Measurements from ENCODE around the gene SLC2A13. TPM values are rescaled to one million over a fixed set of nuclear protein-coding genes. Genes with fewer than 3 reads are reported as not detected.
"Not testable (repeated sequence)": the region's sequence is repeated elsewhere in the genome, so short reads cannot be mapped to it uniquely, and the experiment has no call there.

The SLC2A13 gene
- total RNA-seq, 1 donor from 2014 or later: 17.4 TPM

DNA sequence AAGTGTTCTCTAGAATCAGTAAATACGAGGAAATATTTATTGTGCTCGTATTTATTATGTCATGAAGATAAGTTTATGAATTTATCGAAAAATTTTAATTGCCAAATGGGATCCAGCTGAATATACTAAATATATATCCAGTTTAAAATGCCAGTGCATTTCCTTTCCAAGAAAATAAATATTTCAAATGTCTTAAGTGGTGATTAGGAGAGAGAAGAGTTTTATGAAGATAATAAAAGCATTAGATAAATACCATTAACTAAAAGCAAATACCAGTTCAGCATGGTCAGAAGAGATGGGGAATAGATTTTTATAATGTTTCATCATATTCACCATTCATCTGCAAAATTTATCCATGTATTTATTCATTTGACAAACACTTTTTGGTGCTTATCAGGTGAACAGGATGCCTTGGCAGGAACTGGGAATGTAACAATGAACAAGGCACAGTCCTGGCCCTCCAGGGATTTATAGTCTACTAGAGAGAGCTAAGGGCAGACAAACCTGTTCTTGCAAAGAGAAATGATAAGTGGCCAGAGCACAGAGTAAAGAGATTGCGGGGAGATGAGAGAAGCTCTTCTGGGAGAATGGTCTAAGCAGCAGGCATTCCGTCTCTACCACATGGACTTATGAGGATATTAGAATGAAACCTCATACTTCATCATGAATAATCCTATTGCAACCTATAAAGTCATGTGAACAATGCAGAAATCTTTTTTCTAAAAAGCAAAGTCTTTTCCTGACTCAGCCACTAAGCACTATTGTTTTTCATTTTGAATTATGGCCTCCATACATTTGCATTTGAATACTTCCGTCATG, 342.6 kb downstream of the SLC2A13 start:
- Histone ChIP-seq H3K27ac (no peak overlapping the region), H3K4me3 (no peak overlapping the region), H3K9me3 (no peaks in the 10 kb centered on the region), H3K4me1 (no peaks in the 10 kb centered on the region), H3K36me3 (no peaks in the 10 kb centered on the region), H3K27me3 (no peaks in the 10 kb centered on the region)
- intact Hi-C loops (cut with DNase I): no loop called here
- TF ChIP-seq POLR2AphosphoS5 (IDR thresholded peaks at IDR 0.05; ENCODE audit: insufficient read depth in 1 of 2, low read depth in 1 of 2) (no peak), POLR2A (IDR thresholded peaks at IDR 0.05) (no peak), CTCF (IDR thresholded peaks at IDR 0.05) (no peak)
- DNase-seq (ENCODE audit: extremely low spot score in 2 of 2): no peak

DNA sequence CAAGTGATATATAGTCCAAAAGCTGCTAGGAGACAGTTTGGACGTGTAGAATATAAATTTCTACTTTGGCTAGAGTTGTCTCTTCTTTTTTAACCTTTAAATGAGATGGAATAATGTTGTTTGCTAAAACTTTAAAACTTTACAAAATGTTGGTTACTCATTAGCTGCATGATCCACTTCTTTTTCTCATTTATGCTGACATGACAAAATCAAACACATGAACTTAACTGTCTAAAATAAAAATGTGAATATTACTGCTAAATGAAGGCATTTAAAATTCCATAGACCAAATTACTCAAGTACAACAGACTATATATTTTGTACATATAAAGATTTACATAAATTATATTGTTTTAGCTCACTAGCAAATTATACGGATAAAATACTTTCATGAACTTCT, 350.4 kb downstream of the SLC2A13 start:
- Histone ChIP-seq H3K27me3 (no peaks in the 10 kb centered on the region), H3K27ac (no peak overlapping the region), H3K4me3 (no peak overlapping the region), H3K4me1 (peaks cover 4% of the 10 kb centered on the region), H3K9me3 (no peaks in the 10 kb centered on the region), H3K36me3 (no peaks in the 10 kb centered on the region)
- intact Hi-C loops (cut with DNase I): no loop called here
- no peak for TF ChIP-seq POLR2AphosphoS5 (IDR thresholded peaks at IDR 0.05; ENCODE audit: insufficient read depth in 1 of 2, low read depth in 1 of 2)
- no peak for TF ChIP-seq POLR2A (IDR thresholded peaks at IDR 0.05)
- no peak for TF ChIP-seq CTCF (IDR thresholded peaks at IDR 0.05)
- no peak for DNase-seq (ENCODE audit: extremely low spot score in 2 of 2)

DNA sequence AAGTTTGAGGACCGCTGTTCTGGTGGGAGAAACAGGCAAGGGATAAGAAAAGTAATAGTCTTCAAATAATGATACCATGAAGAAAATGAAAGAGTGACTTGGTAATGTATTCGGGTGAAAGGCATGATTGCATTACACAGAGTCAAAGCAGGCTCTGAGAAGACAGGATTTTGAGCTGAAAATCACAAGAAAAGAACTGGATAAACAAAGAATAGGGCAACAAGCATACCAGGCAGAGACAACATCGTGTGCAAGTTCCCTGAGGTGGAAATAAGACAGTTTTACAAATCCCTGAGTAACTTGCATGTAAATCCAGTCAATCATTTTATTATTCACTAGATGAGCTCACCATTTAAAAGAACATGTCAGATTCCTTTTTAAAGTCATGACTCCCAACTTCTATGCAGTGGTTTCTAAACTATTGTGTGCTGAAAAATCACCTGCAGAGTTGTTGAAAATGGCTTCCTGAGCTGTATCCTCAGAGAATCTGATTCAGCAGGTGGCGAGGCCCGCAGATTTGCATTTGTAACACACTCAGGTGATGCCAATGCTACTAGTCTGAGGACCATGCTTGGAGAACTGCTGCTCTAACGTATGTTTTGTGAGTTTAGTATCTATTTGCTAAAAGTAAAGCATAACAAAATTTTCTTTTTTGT, 353.3 kb downstream of the SLC2A13 start:
- no peak for TF ChIP-seq POLR2AphosphoS5 (IDR thresholded peaks at IDR 0.05; ENCODE audit: insufficient read depth in 1 of 2, low read depth in 1 of 2)
- no peak for TF ChIP-seq CTCF (IDR thresholded peaks at IDR 0.05)
- no peak for TF ChIP-seq POLR2A (IDR thresholded peaks at IDR 0.05)
- Histone ChIP-seq H3K36me3 (no peaks in the 10 kb centered on the region), H3K27ac (no peak overlapping the region), H3K9me3 (no peaks in the 10 kb centered on the region), H3K4me1 (peaks cover 4% of the 10 kb centered on the region), H3K27me3 (no peaks in the 10 kb centered on the region), H3K4me3 (no peak overlapping the region)
- intact Hi-C loops (cut with DNase I): no loop called here
- DNase-seq (ENCODE audit: extremely low spot score in 2 of 2): no peak

DNA sequence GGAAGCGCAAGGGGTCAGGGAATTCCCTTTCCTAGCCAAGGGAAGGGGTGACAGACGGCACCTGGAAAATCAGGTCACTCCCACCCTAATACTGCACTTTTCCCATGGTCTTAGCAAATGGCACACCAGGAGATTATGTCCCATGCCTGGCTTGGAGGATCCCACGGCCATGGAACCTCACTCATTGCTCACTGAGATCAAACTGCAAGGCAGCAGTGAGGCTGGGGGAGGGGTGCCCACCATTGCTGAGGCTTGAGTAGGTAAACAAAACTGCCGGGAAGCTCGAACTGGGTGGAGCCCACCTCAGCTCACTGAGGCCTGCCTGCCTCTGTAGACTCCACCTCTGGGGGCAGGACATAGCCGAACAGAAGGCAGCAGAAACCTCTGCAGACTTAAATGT, 359.7 kb downstream of the SLC2A13 start:
- H3K4me3 ChIP-seq; DNase-seq (ENCODE audit: extremely low spot score in 2 of 2); H3K4me1 ChIP-seq; intact Hi-C loops (cut with DNase I); H3K9me3 ChIP-seq; H3K27me3 ChIP-seq; H3K27ac ChIP-seq; H3K36me3 ChIP-seq: not testable (repeated sequence)

- TF ChIP-seq POLR2AphosphoS5 (IDR thresholded peaks at IDR 0.05; ENCODE audit: insufficient read depth in 1 of 2, low read depth in 1 of 2) (no peak), POLR2A (IDR thresholded peaks at IDR 0.05) (no peak), CTCF (IDR thresholded peaks at IDR 0.05) (no peak)
- H3K27ac ChIP-seq: peak overlapping the region; percentile 74
Observed at GRCh38 chr12:39743655-39744054, 362.2 kb downstream of the SLC2A13 start.

More at GRCh38 chr12:39743655-39744054, 362.2 kb downstream of the SLC2A13 start:
- Histone ChIP-seq H3K9me3 (no peaks in the 10 kb centered on the region), H3K36me3 (no peaks in the 10 kb centered on the region), H3K4me1 (no peaks in the 10 kb centered on the region), H3K27me3 (no peaks in the 10 kb centered on the region), H3K4me3 (no peak overlapping the region)
- intact Hi-C loops (cut with DNase I): no loop called here
- no peak for DNase-seq (ENCODE audit: extremely low spot score in 2 of 2)

Measured in vagina (tissue), 2 donors.